ENCODE measurements around the gene MIXL1. TPM values are rescaled to one million over a fixed set of nuclear protein-coding genes. Genes with fewer than 3 reads are reported as not detected.
A peak's percentile ranks its signal among the peaks of the same experiment; 100 is the strongest.
"Not testable (repeated sequence)": the region's sequence is repeated elsewhere in the genome, so short reads cannot be mapped to it uniquely, and the experiment has no call there.

Gene MIXL1
- polyA plus RNA-seq (ENCODE audit: insufficient read length in 4 of 4): under 1 TPM; 0.28 to 0.77 (median 0.35) TPM

GRCh38 chr1:226223157-226223785, at the start of gene MIXL1:
Gene MIXL1 (plus strand): TSS chr1:226223664. CDS start chr1:226223682, 18 bp downstream.
- no peak for DNase-seq (ENCODE audit: low read depth in 4 of 4, low spot score in 3 of 4)

- DNase-seq (ENCODE audit: low read depth in 4 of 4, low spot score in 3 of 4): no peak
Measured at GRCh38 chr1:226176870-226177269, 46.6 kb upstream of the MIXL1 start.

- DNase-seq (ENCODE audit: low read depth in 4 of 4, low spot score in 3 of 4): peak in 2 of 4 donors; percentile 5 to 19
Measured at GRCh38 chr1:226181996-226182714, 41.3 kb upstream of the MIXL1 start.

- DNase-seq (ENCODE audit: low read depth in 4 of 4, low spot score in 3 of 4): peak in 2 of 4 donors; percentile 9 to 10
Measured at GRCh38 chr1:226185141-226186036, 38.1 kb upstream of the MIXL1 start.

GRCh38 chr1:226186124-226187018, 37.1 kb upstream of the MIXL1 start, which contains the start of gene ACBD3:
Gene ACBD3 (minus strand): TSS chr1:226186741. CDS start chr1:226186675, 66 bp downstream.
- peak; percentile 86 to 88 (median 86) for DNase-seq (ENCODE audit: low read depth in 4 of 4, low spot score in 3 of 4)

GRCh38 chr1:226187019-226187322, 36.5 kb upstream of the MIXL1 start:
- DNase-seq (ENCODE audit: low read depth in 4 of 4, low spot score in 3 of 4): no peak

GRCh38 chr1:226187380-226187779, 36.1 kb upstream of the MIXL1 start:
- DNase-seq (ENCODE audit: low read depth in 4 of 4, low spot score in 3 of 4): no peak

GRCh38 chr1:226195144-226195543, 28.3 kb upstream of the MIXL1 start:
- DNase-seq (ENCODE audit: low read depth in 4 of 4, low spot score in 3 of 4): no peak

GRCh38 chr1:226199971-226200370, 23.5 kb upstream of the MIXL1 start:
- DNase-seq (ENCODE audit: low read depth in 4 of 4, low spot score in 3 of 4): no peak

GRCh38 chr1:226201029-226201593, 22.4 kb upstream of the MIXL1 start:
- DNase-seq (ENCODE audit: low read depth in 4 of 4, low spot score in 3 of 4): no peak

GRCh38 chr1:226202246-226202645, 21.2 kb upstream of the MIXL1 start:
- no peak for DNase-seq (ENCODE audit: low read depth in 4 of 4, low spot score in 3 of 4)

- not testable (repeated sequence) for DNase-seq (ENCODE audit: low read depth in 4 of 4, low spot score in 3 of 4)
Measured at GRCh38 chr1:226202666-226203065, 20.8 kb upstream of the MIXL1 start.

GRCh38 chr1:226203240-226203639, 20.2 kb upstream of the MIXL1 start:
- no peak for DNase-seq (ENCODE audit: low read depth in 4 of 4, low spot score in 3 of 4)

GRCh38 chr1:226203655-226204054, 19.8 kb upstream of the MIXL1 start:
- DNase-seq (ENCODE audit: low read depth in 4 of 4, low spot score in 3 of 4): no peak

- DNase-seq (ENCODE audit: low read depth in 4 of 4, low spot score in 3 of 4): no peak
Measured at GRCh38 chr1:226204198-226204597, 19.3 kb upstream of the MIXL1 start.

- DNase-seq (ENCODE audit: low read depth in 4 of 4, low spot score in 3 of 4): no peak
Measured at GRCh38 chr1:226207048-226207447, 16.4 kb upstream of the MIXL1 start.

GRCh38 chr1:226209307-226210059, 14.0 kb upstream of the MIXL1 start:
- DNase-seq (ENCODE audit: low read depth in 4 of 4, low spot score in 3 of 4): no peak

- no peak for DNase-seq (ENCODE audit: low read depth in 4 of 4, low spot score in 3 of 4)
Measured at GRCh38 chr1:226210571-226211176, 12.8 kb upstream of the MIXL1 start.
